B cell (primary cell): ENCODE data around the gene INSIG2.

Source experiments
- CTCF ChIP-seq: fragments of 200-600 bp; IDR thresholded peaks from one replicate; pipeline ENCODE4 v1.8.0; 2022; ENCODE audit warnings: antibody characterized with exemption, mild to moderate bottlenecking
- EZH2 ChIP-seq: IDR thresholded peaks from 2 replicates; pipeline ENCODE4 v1.6.1; 2012; ENCODE audit warnings: borderline replicate concordance, low read depth, mild to moderate bottlenecking, moderate library complexity, low read length; ENCODE audit not compliant: insufficient read depth, poor library complexity, severe bottlenecking

GRCh38 chr2:118106926-118107325 lies 18.7 kb downstream of the INSIG2 start:
- TF ChIP-seq CTCF (no peak), EZH2 (no peak)
